Fibroblast of skin of left quadriceps (primary cell): ENCODE results near the gene PITX1.
"Not testable (repeated sequence)": the region's sequence is repeated elsewhere in the genome, so short reads cannot be mapped to it uniquely, and the experiment has no call there.

Experiments
- DNase-seq, 2 experiments: peaks; one replicate each; pipeline ENCODE4 v3.0.0-alpha.2; 2013; ENCODE audit warnings: low read depth in 2 of 2

Gene PITX1

GRCh38 chr5:135010502-135011354 lies 23.3 kb downstream of the PITX1 start:
- no peak for DNase-seq

- no peak for DNase-seq
These were observed 24.1 kb downstream of the PITX1 start for GRCh38 chr5:135009736-135010501.

- DNase-seq: no peak
These were observed 24.9 kb downstream of the PITX1 start for GRCh38 chr5:135008981-135009735.

- no peak for DNase-seq
These were observed 25.5 kb downstream of the PITX1 start for GRCh38 chr5:135008556-135008955.

- DNase-seq: no peak
These were observed 26.2 kb downstream of the PITX1 start for GRCh38 chr5:135007749-135008363.

GRCh38 chr5:135007305-135007704 lies 26.7 kb downstream of the PITX1 start:
- DNase-seq: no peak

GRCh38 chr5:135005076-135005475 lies 29.0 kb downstream of the PITX1 start:
- no peak for DNase-seq

- no peak for DNase-seq
These were observed 29.7 kb downstream of the PITX1 start for GRCh38 chr5:135004376-135004775.

GRCh38 chr5:134998068-134998467 lies 36.0 kb downstream of the PITX1 start:
- not testable (repeated sequence) for DNase-seq

- no peak for DNase-seq
These were observed 37.0 kb downstream of the PITX1 start for GRCh38 chr5:134997015-134997414.

- no peak for DNase-seq
These were observed 38.1 kb downstream of the PITX1 start for GRCh38 chr5:134995850-134996402.

- DNase-seq: no peak
These were observed 39.4 kb downstream of the PITX1 start for GRCh38 chr5:134994560-134995156.

GRCh38 chr5:134993161-134993560 lies 40.9 kb downstream of the PITX1 start:
- DNase-seq: no peak

GRCh38 chr5:134992148-134992547 lies 41.9 kb downstream of the PITX1 start:
- DNase-seq: no peak

GRCh38 chr5:134990183-134990582 lies 43.8 kb downstream of the PITX1 start:
- DNase-seq: not testable (repeated sequence)

- peak; percentile 22 to 31 for DNase-seq
These were observed 44.7 kb downstream of the PITX1 start for GRCh38 chr5:134989266-134989830.

GRCh38 chr5:134982230-134982629 lies 51.8 kb downstream of the PITX1 start:
- DNase-seq: no peak

GRCh38 chr5:134979416-134979815 lies 54.6 kb downstream of the PITX1 start:
- no peak for DNase-seq
